HepG2 (cell line): ENCODE data around the gene EZH1. TPM values are rescaled to one million over a fixed set of nuclear protein-coding genes. Genes with fewer than 3 reads are reported as not detected.

ENCODE experiments used
- ASH2L ChIP-seq: fragments of 300-600, 200-600 bp; sonication (generic); IDR thresholded peaks from 2 replicates; pipeline ENCODE4 v1.7.0; 2017; ENCODE audit warnings: low read depth, mild to moderate bottlenecking, moderate library complexity, mixed read lengths, low read length; ENCODE audit not compliant: insufficient read length
- ELF3 ChIP-seq: IDR thresholded peaks from 2 replicates; pipeline ENCODE4 v1.6.1; 2016; ENCODE audit warnings: missing genetic modification reagents, missing compliant biosample characterization
- EZH2 ChIP-seq: conservative IDR thresholded peaks from 2 replicates; pipeline ENCODE4 v1.6.1; 2012; ENCODE audit warnings: mild to moderate bottlenecking, low read depth, low read length, moderate library complexity
- FOXA1 ChIP-seq, 2 experiments: fragments of 450-650 bp in 1 of 2; sonication (generic) in 1 of 2; formaldehyde crosslinking in 1 of 2; IDR thresholded peaks; 2 replicates each; pipeline versions ENCODE4 v1.4.0 to v1.6.1; 2016 to 2020; ENCODE audit warnings: missing genetic modification reagents in 1 of 2
- PAX8 ChIP-seq: sonication (generic); formaldehyde crosslinking; IDR thresholded peaks from 2 replicates; pipeline ENCODE4 v1.8.0; 2022; ENCODE audit warnings: mild to moderate bottlenecking, missing genetic modification reagents, borderline replicate concordance
- RAD51 ChIP-seq: fragments of 450-650 bp; IDR thresholded peaks from 2 replicates; pipeline ENCODE4 v1.6.1; 2016; ENCODE audit warnings: borderline replicate concordance
- SYNCRIP ChIP-seq: fragments of 200-400 bp; formaldehyde crosslinking; IDR thresholded peaks from 2 replicates; pipeline ENCODE4 v1.6.1; 2018; ENCODE audit warnings: mild to moderate bottlenecking, low read depth, low read length; ENCODE audit not compliant: insufficient read depth
- ZBTB25 ChIP-seq: IDR thresholded peaks from 2 replicates; pipeline ENCODE4 v1.6.1; 2018; ENCODE audit warnings: missing genetic modification reagents
- ZBTB33 ChIP-seq: sonication (generic); formaldehyde crosslinking; IDR thresholded peaks from 2 replicates; pipeline ENCODE4 v1.4.0; 2020; ENCODE audit warnings: missing genetic modification reagents
- ZC3H13 ChIP-seq: sonication (generic); formaldehyde crosslinking; IDR thresholded peaks from 2 replicates; pipeline ENCODE4 v1.8.1; 2023; ENCODE audit warnings: mild to moderate bottlenecking, missing genetic modification reagents, moderate library complexity
- ZHX1 ChIP-seq: sonication (generic); formaldehyde crosslinking; IDR thresholded peaks from 2 replicates; pipeline ENCODE4 v1.8.1; 2022; ENCODE audit warnings: low read depth, mild to moderate bottlenecking, missing genetic modification reagents
- ZNF121 ChIP-seq: sonication (generic); formaldehyde crosslinking; IDR thresholded peaks from 2 replicates; pipeline ENCODE4 v1.5.0; 2020; ENCODE audit warnings: mild to moderate bottlenecking, missing genetic modification reagents
- ZNF251 ChIP-seq: sonication (generic); formaldehyde crosslinking; IDR thresholded peaks from 2 replicates; pipeline ENCODE4 v1.9.0; 2021; ENCODE audit warnings: mild to moderate bottlenecking, missing genetic modification reagents
- ZNF407 ChIP-seq: sonication (generic); formaldehyde crosslinking; IDR thresholded peaks from one replicate; pipeline ENCODE4 v1.5.1; 2020; ENCODE audit warnings: mild to moderate bottlenecking, missing genetic modification reagents; ENCODE audit errors: not compliant biosample characterization
- polyA plus RNA-seq, 8 experiments: library from polyadenylated mRNA; depleted of rRNA in 3 of 8; stranded (reverse) in 7 of 8; unstranded in 1 of 8; fragments of >200 nt; fragmentation: Illumina TruSeq in 4 of 8; extraction: Trizol in 4 of 8; gene quantifications; 2 replicates each; pipeline versions ENCODE4 v1.2.1 to v1.2.3, GENCODE V29; 2011 to 2016; ENCODE audit warnings: low read depth in 4 of 8, missing spikeins in 1 of 8, mixed read lengths in 1 of 8; ENCODE audit not compliant: insufficient read depth in 1 of 8
- total RNA-seq, 5 experiments: library from RNA; depleted of rRNA; stranded (reverse); fragments of >200 nt; fragmentation: Illumina TruSeq; extraction: Trizol; gene quantifications; 2 replicates each; pipeline ENCODE4 v1.2.3, GENCODE V29; 2016; ENCODE audit warnings: low read depth in 1 of 5

EZH1 gene
- total and polyA plus RNA-seq, 2 of the 13 experiments (the other 11 are each of a cell fraction or from before 2014, with no cell fraction given) = 11.6 to 24.0 TPM

- TF ChIP-seq ZBTB33 (CRISPR knock-in tag) (no peak), ZNF121 (no peak), EZH2 (no peak), PAX8 (peak; percentile 32; the same call in 1 of the 2 replicates), ZBTB25 (CRISPR knock-in tag) (peak; percentile 51), ASH2L (no peak), ZNF407 (CRISPR knock-in tag) (peak; percentile 82), ELF3 (CRISPR knock-in tag) (no peak), RAD51 (no peak), SYNCRIP (no peak), ZC3H13 (CRISPR knock-in tag) (no peak), ZNF251 (CRISPR knock-in tag) (no peak), FOXA1 (IDR thresholded peaks at IDR 0.05) (no peak), FOXA1 (CRISPR knock-in tag; IDR thresholded peaks at IDR 0.05) (no peak), ZHX1 (CRISPR knock-in tag) (0 out of 2 replicates have a peak, but pooled peaks have one; percentile 38)
Observed at GRCh38 chr17:42676424-42677011, 68.3 kb downstream of the EZH1 start, which contains the start of gene PLEKHH3 (continued).
